ACC112 (cell line): ENCODE results near the gene LAMB1.
"Not testable (repeated sequence)": the region's sequence is repeated elsewhere in the genome, so short reads cannot be mapped to it uniquely, and the experiment has no call there.

Source experiments
- H2AFZ ChIP-seq: fragments of 200-600 bp; sonication (generic); one replicate; pipeline ENCODE4 v1.6.0; 2017; ENCODE audit warnings: antibody characterized with exemption, low read length; ENCODE audit not compliant: unreplicated experiment
- H3K27ac ChIP-seq: fragments of 200-600 bp; sonication (generic); 2 replicates; pipeline ENCODE4 v1.5.1; 2014; ENCODE audit warnings: low read depth, mild to moderate bottlenecking, antibody characterized with exemption, low read length, moderate library complexity
- H3K27me3 ChIP-seq: fragments of 200-600 bp; sonication (generic); 2 replicates; pipeline ENCODE4 v1.6.1; 2014; ENCODE audit warnings: mild to moderate bottlenecking, antibody characterized with exemption, low read length, moderate library complexity, mixed read lengths; ENCODE audit not compliant: insufficient read depth
- H3K36me3 ChIP-seq: fragments of 200-600 bp; sonication (generic); 2 replicates; pipeline ENCODE4 v1.6.1; 2016; ENCODE audit warnings: mild to moderate bottlenecking, antibody characterized with exemption, low read length, moderate library complexity, mixed read lengths; ENCODE audit not compliant: insufficient read depth
- H3K4me1 ChIP-seq: fragments of 200-600 bp; sonication (generic); one replicate; pipeline ENCODE4 v1.6.1; 2016; ENCODE audit warnings: low read length, mixed read lengths; ENCODE audit not compliant: insufficient read depth, unreplicated experiment, control insufficient read depth
- H3K4me3 ChIP-seq: fragments of 200-600 bp; sonication (generic); 2 replicates; pipeline ENCODE4 v1.5.1; 2014; ENCODE audit warnings: mild to moderate bottlenecking, low read depth, low read length
- H3K79me2 ChIP-seq: fragments of 200-600 bp; sonication (generic); one replicate; pipeline ENCODE4 v1.6.0; 2016; ENCODE audit warnings: low read length; ENCODE audit not compliant: control insufficient read depth, unreplicated experiment, insufficient read depth

LAMB1 gene

DNA sequence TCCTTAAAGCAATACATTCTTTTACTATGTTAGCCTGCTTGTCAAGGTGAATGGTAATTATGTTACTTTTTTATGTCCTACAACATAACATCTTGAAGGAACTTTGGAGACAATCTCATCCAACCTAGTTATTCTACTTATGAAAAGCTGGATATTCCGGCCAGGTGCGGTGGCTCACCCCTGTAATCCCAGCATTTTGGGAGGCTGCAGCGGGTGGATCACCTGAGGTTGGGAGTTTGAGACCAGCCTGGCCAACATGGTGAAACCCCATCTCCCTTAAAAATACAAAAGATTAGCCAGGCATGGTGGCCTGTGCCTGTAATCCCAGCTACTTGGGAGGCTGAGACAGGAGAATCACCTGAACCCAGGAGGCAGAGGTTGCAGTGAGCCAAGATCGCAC, 46.0 kb downstream of the LAMB1 start:
- Histone ChIP-seq H3K36me3 (peaks cover 64% of the 10 kb centered on the region), H3K4me1 (peaks cover 44% of the 10 kb centered on the region)
- H3K27me3 ChIP-seq, H3K79me2 ChIP-seq, H3K27ac ChIP-seq, H3K4me3 ChIP-seq, H2AFZ ChIP-seq: not testable (repeated sequence)

- Histone ChIP-seq H2AFZ (no peak overlapping the region), H3K27ac (no peak overlapping the region), H3K79me2 (no peaks in the 10 kb centered on the region), H3K36me3 (peaks cover 68% of the 10 kb centered on the region), H3K4me1 (peaks cover 60% of the 10 kb centered on the region), H3K27me3 (no peaks in the 10 kb centered on the region), H3K4me3 (no peak overlapping the region)
Observed at GRCh38 chr7:107955394-107955793, 47.6 kb downstream of the LAMB1 start.

DNA sequence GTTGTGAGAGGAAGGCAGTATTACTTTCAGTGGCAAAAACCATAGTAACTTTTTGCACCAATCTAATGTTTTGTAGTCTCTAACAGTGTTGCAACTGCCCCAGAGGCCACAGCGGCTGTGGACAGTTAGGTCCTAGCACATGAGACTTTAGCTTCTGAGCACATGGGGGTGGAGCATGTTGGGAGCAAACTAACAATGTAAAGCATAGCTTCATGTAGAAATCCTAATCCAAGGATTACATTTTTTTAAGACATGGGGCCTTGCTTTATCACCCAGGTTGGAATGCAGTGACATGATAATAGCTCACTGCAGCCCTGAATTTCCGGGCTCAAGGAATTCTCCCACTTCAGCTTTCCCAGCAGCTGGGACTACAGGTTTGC, 49.0 kb downstream of the LAMB1 start:
- no peaks in the 10 kb centered on the region for H3K79me2 ChIP-seq
- H3K4me1 ChIP-seq = peaks cover 64% of the 10 kb centered on the region
- H3K27me3 ChIP-seq = no peaks in the 10 kb centered on the region
- no peak overlapping the region for H2AFZ ChIP-seq
- H3K27ac ChIP-seq = peak overlapping the region; percentile 69
- H3K36me3 ChIP-seq = peaks cover 57% of the 10 kb centered on the region
- no peak overlapping the region for H3K4me3 ChIP-seq

- Histone ChIP-seq H3K27ac (peak overlapping the region; percentile 69), H3K4me3 (no peak overlapping the region), H3K36me3 (peaks cover 59% of the 10 kb centered on the region), H3K27me3 (no peaks in the 10 kb centered on the region), H2AFZ (no peak overlapping the region), H3K4me1 (peaks cover 65% of the 10 kb centered on the region), H3K79me2 (no peaks in the 10 kb centered on the region)
Observed at GRCh38 chr7:107953265-107953923, 49.6 kb downstream of the LAMB1 start.

DNA sequence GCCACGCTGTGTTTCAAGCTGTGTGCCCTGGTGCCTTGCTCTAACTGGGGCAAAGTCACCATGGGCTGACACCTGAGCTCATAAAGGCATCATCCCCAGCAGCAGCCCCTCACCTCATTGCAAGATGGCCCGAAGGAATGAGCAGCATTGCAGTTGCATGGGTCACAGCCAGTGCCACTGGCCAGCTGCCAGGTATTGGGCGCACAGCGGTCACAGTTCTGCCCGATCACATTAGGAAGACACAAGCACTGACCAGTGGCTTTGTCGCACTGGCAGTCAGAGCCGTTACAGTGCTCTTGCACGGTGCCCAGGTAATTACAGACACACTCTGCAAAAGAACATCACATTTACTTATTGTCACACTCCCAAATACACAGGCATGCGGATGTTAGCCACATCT, 51.1 kb downstream of the LAMB1 start:
- Histone ChIP-seq H3K4me3 (peak overlapping the region; percentile 15; the same call in 1 of the 2 replicates), H3K27ac (peak overlapping the region; percentile 69), H3K27me3 (no peaks in the 10 kb centered on the region), H3K4me1 (peaks cover 67% of the 10 kb centered on the region), H3K79me2 (peaks cover 8% of the 10 kb centered on the region), H2AFZ (no peak overlapping the region), H3K36me3 (peaks cover 52% of the 10 kb centered on the region)

DNA sequence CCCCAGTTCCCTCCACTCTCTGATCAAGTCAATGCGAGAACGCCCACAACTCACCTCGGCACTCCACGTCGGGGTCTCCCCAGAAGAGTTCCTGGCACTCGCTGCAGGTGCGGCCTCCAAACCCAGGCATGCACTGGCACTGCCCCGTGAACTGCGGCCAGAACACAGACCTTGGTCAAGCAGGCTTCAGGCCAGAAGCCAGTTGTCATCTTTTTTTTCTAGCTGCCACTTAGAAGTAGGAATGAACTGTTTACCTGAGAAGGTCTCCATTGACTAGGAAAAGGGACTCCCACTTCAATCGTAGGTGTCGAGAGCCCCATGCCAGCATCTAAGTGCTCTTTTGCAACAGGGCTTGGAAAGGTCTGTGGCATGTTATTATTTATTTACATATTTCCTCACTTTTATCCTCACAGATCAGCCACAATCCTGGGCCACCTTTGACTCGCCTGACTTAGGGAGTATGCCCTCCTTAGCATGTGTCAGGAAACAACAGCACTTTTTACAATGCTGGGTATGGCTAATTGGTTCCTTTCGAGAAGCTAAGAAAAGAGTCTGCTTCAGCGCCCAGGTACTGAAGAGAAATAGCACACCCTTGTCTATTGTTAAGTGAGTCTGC, 51.7 kb downstream of the LAMB1 start:
- peak overlapping the region; percentile 90 for H3K27ac ChIP-seq
- peaks cover 46% of the 10 kb centered on the region for H3K36me3 ChIP-seq
- H3K4me1 ChIP-seq = peaks cover 72% of the 10 kb centered on the region
- H3K79me2 ChIP-seq = peaks cover 8% of the 10 kb centered on the region
- no peaks in the 10 kb centered on the region for H3K27me3 ChIP-seq
- H3K4me3 ChIP-seq = no peak overlapping the region
- no peak overlapping the region for H2AFZ ChIP-seq

- Histone ChIP-seq H3K36me3 (peaks cover 57% of the 10 kb centered on the region), H3K4me1 (peaks cover 78% of the 10 kb centered on the region), H2AFZ (no peak overlapping the region), H3K4me3 (peak overlapping the region; percentile 46; the same call in 1 of the 2 replicates), H3K27me3 (no peaks in the 10 kb centered on the region), H3K27ac (peak overlapping the region; percentile 90), H3K79me2 (peaks cover 10% of the 10 kb centered on the region)
Observed at GRCh38 chr7:107949443-107949935, 53.5 kb downstream of the LAMB1 start.

- peaks cover 10% of the 10 kb centered on the region for H3K79me2 ChIP-seq
- H3K27me3 ChIP-seq = no peaks in the 10 kb centered on the region
- peaks cover 77% of the 10 kb centered on the region for H3K4me1 ChIP-seq
- H3K4me3 ChIP-seq = peak overlapping the region; percentile 56
- H3K36me3 ChIP-seq = peaks cover 62% of the 10 kb centered on the region
- no peak overlapping the region for H2AFZ ChIP-seq
- H3K27ac ChIP-seq = peak overlapping the region; percentile 90
Observed at GRCh38 chr7:107948645-107949442, 54.1 kb downstream of the LAMB1 start.

DNA sequence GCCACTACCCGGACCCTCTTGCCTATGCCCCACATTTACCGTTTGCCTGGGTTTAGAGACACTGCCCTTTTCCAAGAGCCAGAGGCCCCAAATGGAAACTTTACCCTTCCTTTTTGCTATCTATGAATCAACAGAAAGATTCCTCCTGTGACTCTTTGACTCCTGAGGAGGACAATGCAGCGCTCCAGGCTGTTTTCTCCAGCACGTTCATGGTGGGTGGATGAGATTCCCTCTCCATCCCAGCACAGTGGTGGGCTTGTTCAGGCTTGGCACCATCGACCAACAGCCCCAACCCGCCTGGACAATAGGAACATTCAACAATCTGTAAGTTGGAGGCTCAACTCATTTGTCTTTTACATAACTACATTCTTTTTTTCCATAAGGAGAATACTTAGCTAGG, 56.1 kb downstream of the LAMB1 start:
- Histone ChIP-seq H3K36me3 (peaks cover 60% of the 10 kb centered on the region), H3K4me3 (peak overlapping the region; percentile 17; the same call in 1 of the 2 replicates), H3K27ac (peak overlapping the region; percentile 90), H3K79me2 (peaks cover 10% of the 10 kb centered on the region), H2AFZ (no peak overlapping the region), H3K27me3 (no peaks in the 10 kb centered on the region), H3K4me1 (peaks cover 57% of the 10 kb centered on the region)

DNA sequence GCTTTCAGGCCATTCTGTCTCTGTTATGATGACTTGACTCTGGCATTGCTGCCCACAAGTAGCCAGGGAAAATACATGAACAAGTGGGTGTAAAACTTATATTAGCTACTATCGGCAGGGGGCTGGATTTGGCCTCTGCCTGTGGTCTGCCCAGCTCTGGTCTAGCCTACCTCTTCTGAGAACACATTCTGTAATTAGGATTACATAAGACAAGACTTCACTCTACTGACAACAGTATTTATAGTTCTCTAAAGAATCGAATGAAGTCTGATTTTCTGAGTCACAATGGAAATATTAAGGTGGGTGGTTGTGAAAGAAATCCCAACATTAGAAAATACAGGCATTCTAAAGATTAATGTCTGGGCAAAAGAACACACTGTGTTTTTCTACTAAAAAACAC, 56.5 kb downstream of the LAMB1 start:
- Histone ChIP-seq H3K36me3 (peaks cover 56% of the 10 kb centered on the region), H2AFZ (no peak overlapping the region), H3K79me2 (peaks cover 10% of the 10 kb centered on the region), H3K27me3 (no peaks in the 10 kb centered on the region), H3K4me3 (peak overlapping the region; percentile 17; the same call in 1 of the 2 replicates), H3K4me1 (peaks cover 53% of the 10 kb centered on the region), H3K27ac (peak overlapping the region; percentile 90)
